Measurements from ENCODE around the gene ITSN1.
"Not testable (repeated sequence)": the region's sequence is repeated elsewhere in the genome, so short reads cannot be mapped to it uniquely, and the experiment has no call there.

The ITSN1 gene

GRCh38 chr21:33651965-33652680, 9.8 kb downstream of the ITSN1 start:
- no peak for DNase-seq

- no peak for DNase-seq
These were observed 12.1 kb downstream of the ITSN1 start for GRCh38 chr21:33654412-33654811.

GRCh38 chr21:33655588-33656221, 13.4 kb downstream of the ITSN1 start:
- no peak for DNase-seq

GRCh38 chr21:33657124-33657820, 15.0 kb downstream of the ITSN1 start:
- DNase-seq = no peak

- no peak for DNase-seq
These were observed 16.7 kb downstream of the ITSN1 start for GRCh38 chr21:33658919-33659567.

GRCh38 chr21:33659568-33659949, 17.3 kb downstream of the ITSN1 start:
- no peak for DNase-seq

GRCh38 chr21:33660406-33660805, 18.1 kb downstream of the ITSN1 start:
- no peak for DNase-seq

- DNase-seq = no peak
These were observed 18.8 kb downstream of the ITSN1 start for GRCh38 chr21:33661146-33661545.

- no peak for DNase-seq
These were observed 19.7 kb downstream of the ITSN1 start for GRCh38 chr21:33662046-33662445.

GRCh38 chr21:33663241-33663640, 20.9 kb downstream of the ITSN1 start:
- no peak for DNase-seq

- no peak for DNase-seq
These were observed 21.8 kb downstream of the ITSN1 start for GRCh38 chr21:33664135-33664534.

- DNase-seq = no peak
These were observed 23.9 kb downstream of the ITSN1 start for GRCh38 chr21:33666153-33666552.

- DNase-seq = no peak
These were observed 25.3 kb downstream of the ITSN1 start for GRCh38 chr21:33667636-33668035.

GRCh38 chr21:33668180-33668579, 25.9 kb downstream of the ITSN1 start:
- DNase-seq = no peak

- no peak for DNase-seq
These were observed 26.3 kb downstream of the ITSN1 start for GRCh38 chr21:33668620-33669019.

- no peak for DNase-seq
These were observed 28.0 kb downstream of the ITSN1 start for GRCh38 chr21:33670076-33670978.

- DNase-seq = no peak
These were observed 31.2 kb downstream of the ITSN1 start for GRCh38 chr21:33673473-33673872.

GRCh38 chr21:33674226-33674625, 31.9 kb downstream of the ITSN1 start:
- no peak for DNase-seq

GRCh38 chr21:33676666-33677065, 34.4 kb downstream of the ITSN1 start:
- DNase-seq = not testable (repeated sequence)

- no peak for DNase-seq
These were observed 35.1 kb downstream of the ITSN1 start for GRCh38 chr21:33677450-33677849.

GRCh38 chr21:33680870-33681269, 38.6 kb downstream of the ITSN1 start:
- DNase-seq = no peak

- DNase-seq = no peak
These were observed 40.8 kb downstream of the ITSN1 start for GRCh38 chr21:33682992-33683627.

All from activated CD4-positive, alpha-beta T cell treated with anti-CD3 and anti-CD28 coated beads, Interleukin-2, amount 50 U/mL, for 16 hours (primary cell).